Thoracic aorta (tissue), 2 donors: Measurements from ENCODE around the gene MADCAM1. TPM values are rescaled to one million over a fixed set of nuclear protein-coding genes. Genes with fewer than 3 reads are reported as not detected.

Experiments
- ATAC-seq: fragments of 150-250 bp; one replicate; pipeline ENCODE4 v1.8.0; 2017; ENCODE audit warnings: low read depth; ENCODE audit not compliant: insufficient number of reproducible peaks, low FRiP score
- DNase-seq: peaks from one replicate; pipeline ENCODE4 v3.0.0-alpha.2; 2020; ENCODE audit warnings: low spot score
- H3K27ac ChIP-seq, 2 donors: fragments of 200-600 bp; sonication (generic); 1 replicate in 1 of 2; 2 replicates in 1 of 2; pipeline ENCODE4 v1.5.1; 2016; ENCODE audit warnings: mild to moderate bottlenecking in 2 of 2, moderate library complexity in 2 of 2
- H3K27me3 ChIP-seq: fragments of 200-600 bp; sonication (generic); replicated peaks from 2 replicates; pipeline ENCODE4 v1.6.0; 2016; ENCODE audit warnings: mild to moderate bottlenecking; ENCODE audit not compliant: insufficient read depth
- H3K36me3 ChIP-seq: fragments of 200-600 bp; sonication (generic); one replicate; pipeline ENCODE4 v1.5.1; 2016
- H3K4me1 ChIP-seq, 2 donors: fragments of 200-600 bp; sonication (generic); 1 replicate in 1 of 2; 2 replicates in 1 of 2; pipeline versions ENCODE4 v1.5.1 to v1.6.0; 2016; ENCODE audit warnings: low read depth in 2 of 2, mild to moderate bottlenecking in 1 of 2; ENCODE audit not compliant: control insufficient read depth in 1 of 2
- H3K4me3 ChIP-seq: fragments of 200-600 bp; sonication (generic); 2 replicates; pipeline ENCODE4 v1.5.1; 2016; ENCODE audit warnings: mild to moderate bottlenecking
- H3K9me3 ChIP-seq: fragments of 200-600 bp; sonication (generic); 2 replicates; pipeline ENCODE4 v1.5.1; 2016
- CTCF ChIP-seq: fragments of 200-600 bp; sonication (generic); IDR thresholded peaks from one replicate; pipeline ENCODE4 v1.5.1; 2019; ENCODE audit warnings: antibody characterized with exemption
- total RNA-seq, 2 donors: library from RNA; depleted of rRNA; stranded (reverse); fragments of >200 nt; gene quantifications; one replicate each; pipeline versions ENCODE4 v1.1.0 to v1.2.3, GENCODE V29; 2016

Gene MADCAM1
- total RNA-seq, 2 donors from 2014 or later = 0.92 TPM; not detected in 1

- Histone ChIP-seq H3K4me1 (no peaks in the 10 kb centered on the region), H3K36me3 (peaks cover 2% of the 10 kb centered on the region), H3K4me3 (no peak overlapping the region), H3K27me3 (no peaks in the 10 kb centered on the region), H3K9me3 (no peaks in the 10 kb centered on the region), H3K27ac (no peak overlapping the region)
- ATAC-seq = no peak
- TF ChIP-seq CTCF = no peak
- no peak for DNase-seq
Measured at GRCh38 chr19:518598-519231, 22.4 kb downstream of the MADCAM1 start.

GRCh38 chr19:519449-519865 lies 23.2 kb downstream of the MADCAM1 start:
- Histone ChIP-seq H3K4me1 (no peaks in the 10 kb centered on the region), H3K4me3 (no peak overlapping the region), H3K9me3 (no peaks in the 10 kb centered on the region), H3K36me3 (peaks cover 2% of the 10 kb centered on the region), H3K27me3 (no peaks in the 10 kb centered on the region), H3K27ac (no peak overlapping the region)
- TF ChIP-seq CTCF = no peak
- ATAC-seq (no peak), DNase-seq (no peak)

- no peak for TF ChIP-seq CTCF
- H3K27me3 ChIP-seq = no peaks in the 10 kb centered on the region
- no peaks in the 10 kb centered on the region for H3K4me1 ChIP-seq
- H3K9me3 ChIP-seq = no peaks in the 10 kb centered on the region
- H3K36me3 ChIP-seq = peaks cover 2% of the 10 kb centered on the region
- ATAC-seq (no peak), DNase-seq (no peak)
- H3K27ac ChIP-seq = no peak overlapping the region
- no peak overlapping the region for H3K4me3 ChIP-seq
Measured at GRCh38 chr19:522726-523125, 26.4 kb downstream of the MADCAM1 start.

GRCh38 chr19:524062-524674 lies 27.9 kb downstream of the MADCAM1 start:
- no peak for ATAC-seq

GRCh38 chr19:525029-525428 lies 28.7 kb downstream of the MADCAM1 start:
- TF ChIP-seq CTCF = no peak
- H3K4me1 ChIP-seq = no peaks in the 10 kb centered on the region
- no peaks in the 10 kb centered on the region for H3K36me3 ChIP-seq
- H3K4me3 ChIP-seq = no peak overlapping the region
- H3K9me3 ChIP-seq = no peaks in the 10 kb centered on the region
- no peak for ATAC-seq
- no peak for DNase-seq
- no peaks in the 10 kb centered on the region for H3K27me3 ChIP-seq
- no peak overlapping the region for H3K27ac ChIP-seq

More at GRCh38 chr19:524062-524674, 27.9 kb downstream of the MADCAM1 start:
- H3K27me3 ChIP-seq = no peaks in the 10 kb centered on the region
- no peaks in the 10 kb centered on the region for H3K4me1 ChIP-seq
- H3K9me3 ChIP-seq = no peaks in the 10 kb centered on the region
- no peak overlapping the region for H3K4me3 ChIP-seq
- no peak for DNase-seq
- TF ChIP-seq CTCF = no peak
- H3K36me3 ChIP-seq = peaks cover 2% of the 10 kb centered on the region
- H3K27ac ChIP-seq = no peak overlapping the region
